Left kidney (tissue), 2 donors: ENCODE data around the gene ZNF497. TPM values are rescaled to one million over a fixed set of nuclear protein-coding genes. Genes with fewer than 3 reads are reported as not detected.
"Not testable (repeated sequence)": the region's sequence is repeated elsewhere in the genome, so short reads cannot be mapped to it uniquely, and the experiment has no call there.

ENCODE experiments used
- DNase-seq: peaks from one replicate; pipeline ENCODE4 v3.0.0-alpha.2; 2013
- polyA plus RNA-seq: library from polyadenylated mRNA; unstranded; fragments of 120-200 nt; gene quantifications from one replicate; pipeline ENCODE4 v1.2.1, GENCODE V29; 2013; ENCODE audit not compliant: insufficient read length

ZNF497 gene
- polyA plus RNA-seq, 1 donor: 4.2 TPM

- DNase-seq: no peak
These were observed 47.0 kb downstream of the ZNF497 start for GRCh38 chr19:58315580-58315979.

- no peak for DNase-seq
These were observed 51.1 kb downstream of the ZNF497 start for GRCh38 chr19:58311345-58311865.

GRCh38 chr19:58310685-58311084, 51.9 kb downstream of the ZNF497 start:
- DNase-seq: not testable (repeated sequence)

GRCh38 chr19:58307736-58308135, 54.8 kb downstream of the ZNF497 start:
- DNase-seq: no peak

GRCh38 chr19:58305932-58306323, 56.6 kb downstream of the ZNF497 start:
- no peak for DNase-seq

GRCh38 chr19:58305065-58305931, 57.3 kb downstream of the ZNF497 start, which contains the start of gene ERVK3-1:
ERVK3-1 (plus strand) TSS chr19:58305377; CDS start chr19:58312169, 6,792 bp downstream.
- peak; percentile 93 for DNase-seq

- DNase-seq: no peak
These were observed 57.8 kb downstream of the ZNF497 start for GRCh38 chr19:58304748-58305064.

Other genes with a start within 250 kb of the ZNF497 start
- gene ZNF329, start 212.0 kb downstream of the ZNF497 start, polyA plus RNA-seq: 26.2 TPM
- gene ZNF274, start 179.7 kb downstream of the ZNF497 start, polyA plus RNA-seq: 22.8 TPM
- 47.9 TPM for gene ZNF544, start 133.8 kb downstream of the ZNF497 start, polyA plus RNA-seq
- gene ZNF8, start 83.8 kb downstream of the ZNF497 start, polyA plus RNA-seq: 11.4 TPM
- 58.1 TPM for gene ERVK3-1, start 57.4 kb downstream of the ZNF497 start, polyA plus RNA-seq
- 4.1 TPM for gene ZSCAN22, start 35.8 kb downstream of the ZNF497 start, polyA plus RNA-seq
- 0.57 TPM for gene A1BG, start 9.3 kb downstream of the ZNF497 start, polyA plus RNA-seq
- 3.1 TPM for gene ZNF837, start 18.3 kb upstream of the ZNF497 start, polyA plus RNA-seq
- 819 TPM for gene RPS5, start 24.5 kb upstream of the ZNF497 start, polyA plus RNA-seq
- not detected for gene RNF225, start 32.9 kb upstream of the ZNF497 start, polyA plus RNA-seq
- gene ZNF584, start 45.9 kb upstream of the ZNF497 start, polyA plus RNA-seq: 11.7 TPM
- gene ZNF132, start 77.4 kb upstream of the ZNF497 start, polyA plus RNA-seq: 16.7 TPM
- gene ZNF324B, start 88.9 kb upstream of the ZNF497 start, polyA plus RNA-seq: 5.4 TPM
- 9.1 TPM for gene ZNF324, start 104.3 kb upstream of the ZNF497 start, polyA plus RNA-seq
- gene ZNF446, start 113.6 kb upstream of the ZNF497 start, polyA plus RNA-seq: 14.1 TPM
- gene SLC27A5, start 149.2 kb upstream of the ZNF497 start, polyA plus RNA-seq: 9.9 TPM
- gene ZBTB45, start 157.1 kb upstream of the ZNF497 start, polyA plus RNA-seq: 9.1 TPM
- 706 TPM for gene TRIM28, start 181.3 kb upstream of the ZNF497 start, polyA plus RNA-seq
- gene CHMP2A, start 192.4 kb upstream of the ZNF497 start, polyA plus RNA-seq: 101 TPM
- gene UBE2M, start 195.9 kb upstream of the ZNF497 start, polyA plus RNA-seq: 95.9 TPM
- 50.1 TPM for gene MZF1, start 210.6 kb upstream of the ZNF497 start, polyA plus RNA-seq